VCaP (cell line): Measurements from ENCODE around the gene IQUB.
"Not testable (repeated sequence)": the region's sequence is repeated elsewhere in the genome, so short reads cannot be mapped to it uniquely, and the experiment has no call there.

Experiments used
- H3K27ac ChIP-seq: fragments of 450-650 bp; 2 replicates; pipeline ENCODE4 v1.5.1; 2017
- CTCF ChIP-seq: fragments of 450-650 bp; conservative IDR thresholded peaks from 2 replicates; pipeline ENCODE4 v1.5.1; 2017; ENCODE audit warnings: mild to moderate bottlenecking, moderate library complexity

IQUB gene

GRCh38 chr7:123480107-123480506, 54.3 kb downstream of the IQUB start:
- H3K27ac ChIP-seq = no peak overlapping the region
- TF ChIP-seq CTCF = no peak

GRCh38 chr7:123478056-123478455, 56.3 kb downstream of the IQUB start:
- H3K27ac ChIP-seq = not testable (repeated sequence)

- H3K27ac ChIP-seq = no peak overlapping the region
- no peak for TF ChIP-seq CTCF
These were observed 61.5 kb downstream of the IQUB start for GRCh38 chr7:123472750-123473445.

GRCh38 chr7:123472327-123472726, 62.1 kb downstream of the IQUB start:
- no peak overlapping the region for H3K27ac ChIP-seq
- no peak for TF ChIP-seq CTCF

GRCh38 chr7:123468303-123468702, 66.1 kb downstream of the IQUB start:
- TF ChIP-seq CTCF = no peak
- no peak overlapping the region for H3K27ac ChIP-seq

GRCh38 chr7:123463890-123464289, 70.5 kb downstream of the IQUB start:
- TF ChIP-seq CTCF = no peak
- H3K27ac ChIP-seq = no peak overlapping the region

- TF ChIP-seq CTCF = no peak
- H3K27ac ChIP-seq = no peak overlapping the region
These were observed 73.8 kb downstream of the IQUB start for GRCh38 chr7:123460616-123461015.

GRCh38 chr7:123455965-123456470, 78.4 kb downstream of the IQUB start:
- no peak for TF ChIP-seq CTCF
- H3K27ac ChIP-seq = peak overlapping the region; percentile 91
